SK-N-SH treated with all-trans-retinoic acid at 6 μM for 48 hours (cell line): ENCODE data around the gene FRMD4A.

Source experiments
- ATAC-seq: fragments of 200-7000 bp; cut with Tn5 transposase; 3 replicates; pipeline ENCODE4 v1.9.1; 2020; ENCODE audit warnings: mild to moderate bottlenecking, moderate library complexity
- ARNTL ChIP-seq: fragments of 450-650 bp; formaldehyde crosslinking; IDR thresholded peaks from 2 replicates; pipeline ENCODE4 v1.5.0; 2020; ENCODE audit warnings: low read depth, mild to moderate bottlenecking, moderate library complexity, borderline replicate concordance
- CSDC2 ChIP-seq: fragments of 250-450 bp; sonication (Bioruptor Pico); IDR thresholded peaks from 2 replicates; pipeline ENCODE4 v1.5.0; 2020; ENCODE audit warnings: mild to moderate bottlenecking, moderate library complexity
- CSRNP3 ChIP-seq: fragments of 250-450 bp; sonication (Bioruptor Pico); IDR thresholded peaks from 2 replicates; pipeline ENCODE4 v1.5.1; 2021; ENCODE audit warnings: mild to moderate bottlenecking, moderate library complexity
- ESRRG ChIP-seq: fragments of 250-450 bp; sonication (Bioruptor Pico); IDR thresholded peaks from 2 replicates; pipeline ENCODE4 v1.6.1; 2021; ENCODE audit warnings: mild to moderate bottlenecking
- GLIS3 ChIP-seq: fragments of 250-450 bp; sonication (Bioruptor Pico); IDR thresholded peaks from 2 replicates; pipeline ENCODE4 v1.5.0; 2020; ENCODE audit warnings: mild to moderate bottlenecking, moderate library complexity
- ISL1 ChIP-seq: fragments of 250-450 bp; sonication (Bioruptor Pico); IDR thresholded peaks from 2 replicates; pipeline ENCODE4 v2.1.2; 2022; ENCODE audit warnings: mild to moderate bottlenecking, moderate library complexity
- OSR1 ChIP-seq: fragments of 250-450 bp; sonication (Bioruptor Pico); IDR thresholded peaks from 2 replicates; pipeline ENCODE4 v1.8.0; 2022; ENCODE audit warnings: moderate library complexity, mild to moderate bottlenecking, inconsistent platforms
- PATZ1 ChIP-seq: fragments of 250-450 bp; sonication (Bioruptor Pico); IDR thresholded peaks from 2 replicates; pipeline ENCODE4 v1.8.0; 2020; ENCODE audit warnings: mild to moderate bottlenecking, moderate library complexity, borderline replicate concordance
- POU6F1 ChIP-seq: fragments of 250-450 bp; sonication (Bioruptor Pico); IDR thresholded peaks from 2 replicates; pipeline ENCODE4 v1.8.0; 2021; ENCODE audit warnings: low read depth, mild to moderate bottlenecking, moderate library complexity, borderline replicate concordance
- RARB ChIP-seq: fragments of 250-450 bp; sonication (Bioruptor Pico); IDR thresholded peaks from 2 replicates; pipeline ENCODE4 v1.8.0; 2021; ENCODE audit warnings: mild to moderate bottlenecking, moderate library complexity
- SNAI2 ChIP-seq: fragments of 250-450 bp; sonication (Bioruptor Pico); IDR thresholded peaks from 2 replicates; pipeline ENCODE4 v1.5.0; 2020; ENCODE audit warnings: mild to moderate bottlenecking, moderate library complexity
- TCF4 ChIP-seq: fragments of 250-450 bp; sonication (Bioruptor Pico); IDR thresholded peaks from 2 replicates; pipeline ENCODE4 v1.8.0; 2021; ENCODE audit warnings: mild to moderate bottlenecking, moderate library complexity, borderline replicate concordance
- TOX ChIP-seq: fragments of 250-450 bp; sonication (Bioruptor Pico); IDR thresholded peaks from 2 replicates; pipeline ENCODE4 v1.8.0; 2021; ENCODE audit warnings: mild to moderate bottlenecking, moderate library complexity, borderline replicate concordance
- TSHZ2 ChIP-seq: fragments of 250-450 bp; sonication (Bioruptor Pico); IDR thresholded peaks from 2 replicates; pipeline ENCODE4 v1.5.0; 2020; ENCODE audit warnings: mild to moderate bottlenecking, moderate library complexity
- ZC3H10 ChIP-seq: fragments of 250-450 bp; sonication (Bioruptor Pico); IDR thresholded peaks from 2 replicates; pipeline ENCODE4 v1.5.1; 2021; ENCODE audit warnings: mild to moderate bottlenecking, moderate library complexity
- ZNF70 ChIP-seq: fragments of 450-650 bp; formaldehyde crosslinking; IDR thresholded peaks from 2 replicates; pipeline ENCODE4 v1.5.0; 2020; ENCODE audit warnings: mild to moderate bottlenecking, moderate library complexity
- ZNF8 ChIP-seq: fragments of 450-650 bp; formaldehyde crosslinking; IDR thresholded peaks from 2 replicates; pipeline ENCODE4 v1.5.0; 2020; ENCODE audit warnings: mild to moderate bottlenecking, moderate library complexity

Gene FRMD4A

GRCh38 chr10:13990392-13990805 is 340.3 kb downstream of the FRMD4A start:
- no peak for TF ChIP-seq TSHZ2
- peak; percentile 45 for ATAC-seq

- TF ChIP-seq SNAI2 (CRISPR knock-in tag) (no peak), TOX (CRISPR knock-in tag) (no peak), CSRNP3 (CRISPR knock-in tag) (no peak), ZNF70 (CRISPR knock-in tag) (no peak), OSR1 (CRISPR knock-in tag) (no peak), ISL1 (CRISPR knock-in tag) (no peak)
- no peak for ATAC-seq
Measured at GRCh38 chr10:13989616-13990015, 341.1 kb downstream of the FRMD4A start.

GRCh38 chr10:13987446-13987845 is 343.3 kb downstream of the FRMD4A start:
- peak; percentile 61 for ATAC-seq
- TF ChIP-seq GLIS3 (no peak), ZC3H10 (CRISPR knock-in tag) (peak; percentile 43; the same call in 1 of the 2 replicates), CSDC2 (CRISPR knock-in tag) (peak; percentile 27; the same call in 1 of the 2 replicates)

GRCh38 chr10:13984647-13985155 is 346.0 kb downstream of the FRMD4A start:
- ATAC-seq, result peak; percentile 62

GRCh38 chr10:13983035-13983434 is 347.7 kb downstream of the FRMD4A start:
- no peak for ATAC-seq
- TF ChIP-seq CSDC2 (CRISPR knock-in tag) (no peak), ISL1 (CRISPR knock-in tag) (no peak), PATZ1 (no peak), TSHZ2 (no peak), TOX (CRISPR knock-in tag) (no peak), POU6F1 (CRISPR knock-in tag) (no peak), ZNF8 (no peak), SNAI2 (CRISPR knock-in tag) (no peak), ARNTL (CRISPR knock-in tag) (no peak), RARB (no peak), CSRNP3 (CRISPR knock-in tag) (no peak), GLIS3 (no peak), TCF4 (CRISPR knock-in tag) (no peak), ESRRG (no peak)

More at GRCh38 chr10:13984647-13985155, 346.0 kb downstream of the FRMD4A start:
- TF ChIP-seq ZC3H10 (CRISPR knock-in tag) (0 out of 2 replicates have a peak, but pooled peaks have one; percentile 34), GLIS3 (no peak), TOX (CRISPR knock-in tag) (peak; percentile 57; the same call in 1 of the 2 replicates)
- TF ChIP-seq, all 23 proteins: peak for 2
